HepG2 (cell line): ENCODE measurements around the gene PSMD1. TPM values are rescaled to one million over a fixed set of nuclear protein-coding genes. Genes with fewer than 3 reads are reported as not detected.

ENCODE experiments used
- GABPB1 ChIP-seq: IDR thresholded peaks from 2 replicates; pipeline ENCODE4 v1.6.1; 2016; ENCODE audit warnings: mild to moderate bottlenecking, missing genetic modification reagents, moderate library complexity, missing compliant biosample characterization
- GTF3A ChIP-seq: sonication (generic); formaldehyde crosslinking; conservative IDR thresholded peaks from 2 replicates; pipeline ENCODE4 v1.4.0; 2020; ENCODE audit warnings: mild to moderate bottlenecking, missing genetic modification reagents
- MAFF ChIP-seq: IDR thresholded peaks from 2 replicates; pipeline ENCODE4 v1.6.1; 2011; ENCODE audit warnings: low read depth, low read length, improper control_type of control experiment
- MIER2 ChIP-seq: IDR thresholded peaks from 2 replicates; pipeline ENCODE4 v1.6.1; 2016; ENCODE audit warnings: missing biosample characterization, missing genetic modification reagents
- NFRKB ChIP-seq: fragments of 450-650 bp; IDR thresholded peaks from 2 replicates; pipeline ENCODE4 v1.6.1; 2017
- RFXAP ChIP-seq: sonication (generic); formaldehyde crosslinking; IDR thresholded peaks from 2 replicates; pipeline ENCODE4 v1.4.0; 2020; ENCODE audit warnings: missing genetic modification reagents, borderline replicate concordance
- TOPORS ChIP-seq: sonication (generic); formaldehyde crosslinking; IDR thresholded peaks from 2 replicates; pipeline ENCODE4 v1.8.0; 2023; ENCODE audit warnings: mild to moderate bottlenecking, missing genetic modification reagents
- YY1 ChIP-seq: IDR thresholded peaks from 2 replicates; pipeline ENCODE4 v1.6.1; 2011; ENCODE audit warnings: low read length, low read depth, moderate library complexity, mild to moderate bottlenecking; ENCODE audit not compliant: insufficient read depth, insufficient replicate concordance
- ZBTB21 ChIP-seq: sonication (generic); formaldehyde crosslinking; IDR thresholded peaks from 2 replicates; pipeline ENCODE4 v1.4.0; 2020; ENCODE audit warnings: missing genetic modification reagents
- ZMYM4 ChIP-seq: sonication (generic); formaldehyde crosslinking; IDR thresholded peaks from 2 replicates; pipeline ENCODE4 v1.8.1; 2023; ENCODE audit warnings: mild to moderate bottlenecking, missing genetic modification reagents
- ZNF331 ChIP-seq: sonication (generic); formaldehyde crosslinking; IDR thresholded peaks from 2 replicates; pipeline ENCODE4 v1.4.0; 2020; ENCODE audit warnings: missing genetic modification reagents
- ZNF552 ChIP-seq: sonication (generic); formaldehyde crosslinking; IDR thresholded peaks from 2 replicates; pipeline ENCODE4 v1.9.0; 2022; ENCODE audit warnings: missing genetic modification reagents, mild to moderate bottlenecking, borderline replicate concordance
- ZNF747 ChIP-seq: sonication (generic); formaldehyde crosslinking; IDR thresholded peaks from 2 replicates; pipeline ENCODE4 v1.8.1; 2023; ENCODE audit warnings: missing genetic modification reagents, mild to moderate bottlenecking, borderline replicate concordance
- polyA plus RNA-seq, 8 experiments: library from polyadenylated mRNA; depleted of rRNA in 3 of 8; stranded (reverse) in 7 of 8; unstranded in 1 of 8; fragments of >200 nt; fragmentation: Illumina TruSeq in 4 of 8; extraction: Trizol in 4 of 8; gene quantifications; 2 replicates each; pipeline versions ENCODE4 v1.2.1 to v1.2.3, GENCODE V29; 2011 to 2016; ENCODE audit warnings: low read depth in 4 of 8, missing spikeins in 1 of 8, mixed read lengths in 1 of 8; ENCODE audit not compliant: insufficient read depth in 1 of 8
- total RNA-seq, 5 experiments: library from RNA; depleted of rRNA; stranded (reverse); fragments of >200 nt; fragmentation: Illumina TruSeq; extraction: Trizol; gene quantifications; 2 replicates each; pipeline ENCODE4 v1.2.3, GENCODE V29; 2016; ENCODE audit warnings: low read depth in 1 of 5
- TF ChIP-seq, protein P1 (sequence below), 2 experiments: sonication (generic) in 1 of 2; formaldehyde crosslinking in 1 of 2; IDR thresholded peaks; 2 replicates each; pipeline versions ENCODE4 v1.4.0 to v1.6.1; 2016 to 2020; ENCODE audit warnings: borderline replicate concordance in 1 of 2, low read depth in 1 of 2, mild to moderate bottlenecking in 1 of 2, missing genetic modification reagents in 1 of 2
- TF ChIP-seq, protein P2 (sequence below): sonication (generic); formaldehyde crosslinking; IDR thresholded peaks from 2 replicates; pipeline ENCODE4 v1.4.0; 2020; ENCODE audit warnings: missing genetic modification reagents
- TF ChIP-seq, protein P3 (sequence below): sonication (generic); formaldehyde crosslinking; IDR thresholded peaks from 2 replicates; pipeline ENCODE4 v1.4.0; 2020; ENCODE audit warnings: mild to moderate bottlenecking, missing genetic modification reagents
- TF ChIP-seq, protein P4 (sequence below): sonication (generic); formaldehyde crosslinking; IDR thresholded peaks from 2 replicates; pipeline ENCODE4 v1.4.0; 2020; ENCODE audit warnings: missing genetic modification reagents, mild to moderate bottlenecking, borderline replicate concordance

The PSMD1 gene
- total and polyA plus RNA-seq, 2 of the 13 experiments (the other 11 are each of a cell fraction or from before 2014, with no cell fraction given), result 136 to 191 TPM

DNA sequence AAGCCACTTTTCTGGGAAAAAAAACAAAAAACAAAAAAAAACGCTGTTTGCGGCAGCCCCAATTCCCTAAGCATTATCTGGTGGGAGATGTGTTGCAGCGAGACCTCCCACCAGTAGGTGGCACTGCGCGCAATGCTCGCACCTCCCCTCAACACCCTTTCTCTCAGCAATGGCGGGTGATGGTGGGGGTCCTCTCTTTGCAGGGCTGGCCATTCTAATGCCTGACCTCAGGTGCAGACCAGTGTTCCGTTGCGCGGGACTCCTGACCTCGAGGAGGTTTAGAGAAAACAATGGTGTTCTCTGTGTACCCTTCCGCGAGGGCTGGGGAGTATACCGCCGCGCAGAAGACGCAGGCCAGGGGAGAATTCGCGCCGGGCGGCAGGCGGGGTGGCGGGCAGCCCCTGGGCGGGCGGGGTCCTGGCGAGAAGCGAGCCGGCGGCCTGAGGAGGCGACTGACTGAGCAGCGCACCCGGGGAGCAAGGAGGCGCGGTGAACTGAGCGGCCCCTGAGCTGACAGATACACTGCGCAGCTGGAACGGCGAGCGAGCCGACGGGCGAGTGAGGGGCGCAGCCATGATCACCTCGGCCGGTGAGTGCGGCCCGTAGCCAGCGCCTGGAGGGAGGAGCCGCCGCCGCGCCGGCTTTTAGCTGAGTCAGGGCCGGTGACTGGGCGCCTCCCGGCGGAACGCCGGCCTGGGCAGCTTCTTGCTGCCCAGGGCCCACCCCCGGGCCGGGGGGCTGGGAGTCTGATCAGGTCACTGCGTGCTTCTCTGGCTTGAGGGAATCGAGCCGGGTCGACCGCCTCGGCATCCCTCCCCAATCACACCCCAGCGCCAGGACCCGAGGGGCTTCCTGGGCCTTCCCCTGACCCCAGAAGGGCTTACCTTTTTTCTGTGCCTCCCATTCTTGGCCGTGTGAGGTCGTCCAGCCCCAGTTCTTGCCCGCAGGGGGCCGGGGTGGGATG is at the start of gene PSMD1 (continued):
- no peak for TF ChIP-seq RFXAP (CRISPR knock-in tag)
- TF ChIP-seq YY1, result peak; percentile 95
- TF ChIP-seq, protein P1, sequence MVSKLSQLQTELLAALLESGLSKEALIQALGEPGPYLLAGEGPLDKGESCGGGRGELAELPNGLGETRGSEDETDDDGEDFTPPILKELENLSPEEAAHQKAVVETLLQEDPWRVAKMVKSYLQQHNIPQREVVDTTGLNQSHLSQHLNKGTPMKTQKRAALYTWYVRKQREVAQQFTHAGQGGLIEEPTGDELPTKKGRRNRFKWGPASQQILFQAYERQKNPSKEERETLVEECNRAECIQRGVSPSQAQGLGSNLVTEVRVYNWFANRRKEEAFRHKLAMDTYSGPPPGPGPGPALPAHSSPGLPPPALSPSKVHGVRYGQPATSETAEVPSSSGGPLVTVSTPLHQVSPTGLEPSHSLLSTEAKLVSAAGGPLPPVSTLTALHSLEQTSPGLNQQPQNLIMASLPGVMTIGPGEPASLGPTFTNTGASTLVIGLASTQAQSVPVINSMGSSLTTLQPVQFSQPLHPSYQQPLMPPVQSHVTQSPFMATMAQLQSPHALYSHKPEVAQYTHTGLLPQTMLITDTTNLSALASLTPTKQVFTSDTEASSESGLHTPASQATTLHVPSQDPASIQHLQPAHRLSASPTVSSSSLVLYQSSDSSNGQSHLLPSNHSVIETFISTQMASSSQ (IDR thresholded peaks at IDR 0.05; ENCODE audit: low read depth), result 0 out of 2 replicates have a peak, but pooled peaks have one; percentile 42
- TF ChIP-seq, protein P1 (CRISPR knock-in tag; IDR thresholded peaks at IDR 0.05; ENCODE audit: borderline replicate concordance), result peak; percentile 26; the same call in 1 of the 2 replicates
- TF ChIP-seq, protein P2, sequence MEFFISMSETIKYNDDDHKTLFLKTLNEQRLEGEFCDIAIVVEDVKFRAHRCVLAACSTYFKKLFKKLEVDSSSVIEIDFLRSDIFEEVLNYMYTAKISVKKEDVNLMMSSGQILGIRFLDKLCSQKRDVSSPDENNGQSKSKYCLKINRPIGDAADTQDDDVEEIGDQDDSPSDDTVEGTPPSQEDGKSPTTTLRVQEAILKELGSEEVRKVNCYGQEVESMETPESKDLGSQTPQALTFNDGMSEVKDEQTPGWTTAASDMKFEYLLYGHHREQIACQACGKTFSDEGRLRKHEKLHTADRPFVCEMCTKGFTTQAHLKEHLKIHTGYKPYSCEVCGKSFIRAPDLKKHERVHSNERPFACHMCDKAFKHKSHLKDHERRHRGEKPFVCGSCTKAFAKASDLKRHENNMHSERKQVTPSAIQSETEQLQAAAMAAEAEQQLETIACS, result no peak
- TF ChIP-seq ZNF331 (CRISPR knock-in tag), result peak; percentile 55; the same call in 1 of the 2 replicates
- peak; percentile 84 for TF ChIP-seq GABPB1 (CRISPR knock-in tag)
- TF ChIP-seq ZNF552 (CRISPR knock-in tag), result no peak; the same call in 1 of the 2 replicates
- no peak for TF ChIP-seq GTF3A (CRISPR knock-in tag)
- peak; percentile 56; the same call in 1 of the 2 replicates for TF ChIP-seq TOPORS (CRISPR knock-in tag)
- TF ChIP-seq ZNF747, result peak; percentile 55; the same call in 1 of the 2 replicates
- TF ChIP-seq, protein P3, sequence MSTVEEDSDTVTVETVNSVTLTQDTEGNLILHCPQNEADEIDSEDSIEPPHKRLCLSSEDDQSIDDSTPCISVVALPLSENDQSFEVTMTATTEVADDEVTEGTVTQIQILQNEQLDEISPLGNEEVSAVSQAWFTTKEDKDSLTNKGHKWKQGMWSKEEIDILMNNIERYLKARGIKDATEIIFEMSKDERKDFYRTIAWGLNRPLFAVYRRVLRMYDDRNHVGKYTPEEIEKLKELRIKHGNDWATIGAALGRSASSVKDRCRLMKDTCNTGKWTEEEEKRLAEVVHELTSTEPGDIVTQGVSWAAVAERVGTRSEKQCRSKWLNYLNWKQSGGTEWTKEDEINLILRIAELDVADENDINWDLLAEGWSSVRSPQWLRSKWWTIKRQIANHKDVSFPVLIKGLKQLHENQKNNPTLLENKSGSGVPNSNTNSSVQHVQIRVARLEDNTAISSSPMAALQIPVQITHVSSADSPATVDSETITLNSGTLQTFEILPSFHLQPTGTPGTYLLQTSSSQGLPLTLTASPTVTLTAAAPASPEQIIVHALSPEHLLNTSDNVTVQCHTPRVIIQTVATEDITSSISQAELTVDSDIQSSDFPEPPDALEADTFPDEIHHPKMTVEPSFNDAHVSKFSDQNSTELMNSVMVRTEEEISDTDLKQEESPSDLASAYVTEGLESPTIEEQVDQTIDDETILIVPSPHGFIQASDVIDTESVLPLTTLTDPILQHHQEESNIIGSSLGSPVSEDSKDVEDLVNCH (CRISPR knock-in tag), result no peak
- TF ChIP-seq MAFF, result peak; percentile 70; the same call in 1 of the 2 replicates
- no peak for TF ChIP-seq NFRKB
- TF ChIP-seq, protein P4, sequence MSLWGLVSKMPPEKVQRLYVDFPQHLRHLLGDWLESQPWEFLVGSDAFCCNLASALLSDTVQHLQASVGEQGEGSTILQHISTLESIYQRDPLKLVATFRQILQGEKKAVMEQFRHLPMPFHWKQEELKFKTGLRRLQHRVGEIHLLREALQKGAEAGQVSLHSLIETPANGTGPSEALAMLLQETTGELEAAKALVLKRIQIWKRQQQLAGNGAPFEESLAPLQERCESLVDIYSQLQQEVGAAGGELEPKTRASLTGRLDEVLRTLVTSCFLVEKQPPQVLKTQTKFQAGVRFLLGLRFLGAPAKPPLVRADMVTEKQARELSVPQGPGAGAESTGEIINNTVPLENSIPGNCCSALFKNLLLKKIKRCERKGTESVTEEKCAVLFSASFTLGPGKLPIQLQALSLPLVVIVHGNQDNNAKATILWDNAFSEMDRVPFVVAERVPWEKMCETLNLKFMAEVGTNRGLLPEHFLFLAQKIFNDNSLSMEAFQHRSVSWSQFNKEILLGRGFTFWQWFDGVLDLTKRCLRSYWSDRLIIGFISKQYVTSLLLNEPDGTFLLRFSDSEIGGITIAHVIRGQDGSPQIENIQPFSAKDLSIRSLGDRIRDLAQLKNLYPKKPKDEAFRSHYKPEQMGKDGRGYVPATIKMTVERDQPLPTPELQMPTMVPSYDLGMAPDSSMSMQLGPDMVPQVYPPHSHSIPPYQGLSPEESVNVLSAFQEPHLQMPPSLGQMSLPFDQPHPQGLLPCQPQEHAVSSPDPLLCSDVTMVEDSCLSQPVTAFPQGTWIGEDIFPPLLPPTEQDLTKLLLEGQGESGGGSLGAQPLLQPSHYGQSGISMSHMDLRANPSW, result no peak
- TF ChIP-seq ZBTB21, result no peak; the same call in 1 of the 2 replicates
- TF ChIP-seq ZMYM4 (CRISPR knock-in tag), result peak; percentile 97
- TF ChIP-seq MIER2, result no peak; the same call in 1 of the 2 replicates
